GM12878 (cell line): ENCODE measurements around the gene FIBCD1. TPM values are rescaled to one million over a fixed set of nuclear protein-coding genes. Genes with fewer than 3 reads are reported as not detected.

ENCODE experiments used
- CEBPB ChIP-seq, 2 experiments: fragments of 150-350 bp in 1 of 2; IDR thresholded peaks; 2 replicates each; pipeline ENCODE4 v1.6.1; 2012 to 2014; ENCODE audit warnings: low read depth in 2 of 2, low read length in 2 of 2, borderline replicate concordance in 1 of 2, inconsistent platforms in 1 of 2
- KAT2A ChIP-seq: conservative IDR thresholded peaks from 2 replicates; pipeline ENCODE4 v1.6.1; 2011; ENCODE audit warnings: low read depth, low read length; ENCODE audit not compliant: control insufficient read depth
- NRF1 ChIP-seq: conservative IDR thresholded peaks from 2 replicates; pipeline ENCODE4 v1.6.1; 2011; ENCODE audit warnings: mild to moderate bottlenecking, low read depth, low read length, improper control_type of control experiment
- polyA plus RNA-seq, 11 experiments: library from polyadenylated mRNA; depleted of rRNA in 4 of 11; unstranded in 6 of 11; stranded (reverse) in 5 of 11; fragments of >200 nt; fragmentation: Nextera tagmentation in 4 of 11; fragmentation: Illumina TruSeq in 1 of 11; extraction: Ambion mirVana in 4 of 11; extraction: Trizol in 1 of 11; gene quantifications; 1 replicate in 1 of 11; 2 replicates in 10 of 11; pipeline versions ENCODE4 v1.2.1 to v1.2.3, GENCODE V29; 2011 to 2016; ENCODE audit warnings: inconsistent platforms in 2 of 11, missing spikeins in 2 of 11, low read depth in 1 of 11
- total RNA-seq, 4 experiments: library from RNA; depleted of rRNA in 3 of 4; stranded (reverse); fragments of >200 nt in 3 of 4; fragmentation: Illumina TruSeq in 1 of 4; extraction: Trizol in 1 of 4; gene quantifications; 2 replicates each; pipeline versions ENCODE4 v1.2.1 to v1.2.3, GENCODE V29; 2013 to 2021

FIBCD1 gene
- total and polyA plus RNA-seq, 10 of the 15 experiments (the other 5 are each of a cell fraction or from before 2014, with no cell fraction given) = 0.04 to 0.95 (median 0.25) TPM; not detected in 6

- TF ChIP-seq KAT2A = no peak
- no peak for TF ChIP-seq NRF1
- TF ChIP-seq CEBPB (IDR thresholded peaks at IDR 0.05; ENCODE audit: borderline replicate concordance in 1 of 2, low read depth in 2 of 2, low read length in 2 of 2) = no peak
These were observed 86.2 kb downstream of the FIBCD1 start (continued) for GRCh38 chr9:130852801-130853200.

Other genes starting within 250 kb of the FIBCD1 start
- gene EXOSC2, start 245.5 kb downstream of the FIBCD1 start, total RNA-seq (2014; rRNA removed) = 39.3 and 42.9 TPM in 2 replicates
- 51.7 and 55.0 TPM in 2 replicates for gene EXOSC2, start 245.5 kb downstream of the FIBCD1 start, total RNA-seq (2014; rRNA removed; fragmentation: Illumina TruSeq; extraction: Trizol)
- 45.6 and 53.2 TPM in 2 replicates for gene EXOSC2, start 245.5 kb downstream of the FIBCD1 start, total RNA-seq (2021)
- gene EXOSC2, start 245.5 kb downstream of the FIBCD1 start, polyA plus RNA-seq (2011; rRNA removed) = 47.3 and 54.1 TPM in 2 replicates
- 52.0 and 64.1 TPM in 2 replicates for gene EXOSC2, start 245.5 kb downstream of the FIBCD1 start, polyA plus RNA-seq (2014; fragmentation: Illumina TruSeq; extraction: Trizol)
- 10 to 100 TPM; 26.3 to 48.8 TPM for gene EXOSC2, start 245.5 kb downstream of the FIBCD1 start, polyA plus RNA-seq (2014; fragmentation: Nextera tagmentation; extraction: Ambion mirVana)
- gene EXOSC2, start 245.5 kb downstream of the FIBCD1 start, polyA plus RNA-seq (2014; rRNA removed) = 41.6 and 42.6 TPM in 2 replicates
- 10 to 100 TPM; 46.6 to 51.7 TPM for gene EXOSC2, start 245.5 kb downstream of the FIBCD1 start, polyA plus RNA-seq (2016; fragmentation: Nextera tagmentation; extraction: Ambion mirVana)
- gene ABL1, start 104.0 kb downstream of the FIBCD1 start, total RNA-seq (2014; rRNA removed) = 15.9 and 16.8 TPM in 2 replicates
- 11.4 and 13.4 TPM in 2 replicates for gene ABL1, start 104.0 kb downstream of the FIBCD1 start, total RNA-seq (2014; rRNA removed; fragmentation: Illumina TruSeq; extraction: Trizol)
- 49.5 and 51.5 TPM in 2 replicates for gene ABL1, start 104.0 kb downstream of the FIBCD1 start, total RNA-seq (2021)
- 8.8 and 13.2 TPM in 2 replicates for gene ABL1, start 104.0 kb downstream of the FIBCD1 start, polyA plus RNA-seq (2011; rRNA removed)
- 18.4 and 23.4 TPM in 2 replicates for gene ABL1, start 104.0 kb downstream of the FIBCD1 start, polyA plus RNA-seq (2014; fragmentation: Illumina TruSeq; extraction: Trizol)
- gene ABL1, start 104.0 kb downstream of the FIBCD1 start, polyA plus RNA-seq (2014; fragmentation: Nextera tagmentation; extraction: Ambion mirVana) = 1 to 10 TPM in 1 of 2 experiments, under 1 TPM in 1; 0.79 to 1.6 TPM
- 36.3 and 36.7 TPM in 2 replicates for gene ABL1, start 104.0 kb downstream of the FIBCD1 start, polyA plus RNA-seq (2014; rRNA removed)
- 10 to 100 TPM; 15.9 to 18.4 TPM for gene ABL1, start 104.0 kb downstream of the FIBCD1 start, polyA plus RNA-seq (2016; fragmentation: Nextera tagmentation; extraction: Ambion mirVana)
- not detected in 2 replicates for gene QRFP, start 42.4 kb downstream of the FIBCD1 start, total RNA-seq (2014; rRNA removed)
- not detected in 2 replicates for gene QRFP, start 42.4 kb downstream of the FIBCD1 start, total RNA-seq (2014; rRNA removed; fragmentation: Illumina TruSeq; extraction: Trizol)
- not detected in 2 replicates for gene QRFP, start 42.4 kb downstream of the FIBCD1 start, total RNA-seq (2021)
- gene QRFP, start 42.4 kb downstream of the FIBCD1 start, polyA plus RNA-seq (2011; rRNA removed) = not detected in 2 replicates
- not detected in 2 replicates for gene QRFP, start 42.4 kb downstream of the FIBCD1 start, polyA plus RNA-seq (2014; fragmentation: Illumina TruSeq; extraction: Trizol)
- not detected for gene QRFP, start 42.4 kb downstream of the FIBCD1 start, polyA plus RNA-seq (2014; fragmentation: Nextera tagmentation; extraction: Ambion mirVana)
- not detected in 2 replicates for gene QRFP, start 42.4 kb downstream of the FIBCD1 start, polyA plus RNA-seq (2014; rRNA removed)
- not detected for gene QRFP, start 42.4 kb downstream of the FIBCD1 start, polyA plus RNA-seq (2016; fragmentation: Nextera tagmentation; extraction: Ambion mirVana)
- under 0.01 TPM in 1 of 2 replicates, not detected in the other for gene LAMC3, start 69.9 kb upstream of the FIBCD1 start, total RNA-seq (2014; rRNA removed)
- gene LAMC3, start 69.9 kb upstream of the FIBCD1 start, total RNA-seq (2014; rRNA removed; fragmentation: Illumina TruSeq; extraction: Trizol) = not detected in 2 replicates
- gene LAMC3, start 69.9 kb upstream of the FIBCD1 start, total RNA-seq (2021) = 0.08 TPM in 1 of 2 replicates, not detected in the other
- gene LAMC3, start 69.9 kb upstream of the FIBCD1 start, polyA plus RNA-seq (2011; rRNA removed) = not detected in 2 replicates
- not detected in 2 replicates for gene LAMC3, start 69.9 kb upstream of the FIBCD1 start, polyA plus RNA-seq (2014; fragmentation: Illumina TruSeq; extraction: Trizol)
- not detected for gene LAMC3, start 69.9 kb upstream of the FIBCD1 start, polyA plus RNA-seq (2014; fragmentation: Nextera tagmentation; extraction: Ambion mirVana)
- not detected in 2 replicates for gene LAMC3, start 69.9 kb upstream of the FIBCD1 start, polyA plus RNA-seq (2014; rRNA removed)
- gene LAMC3, start 69.9 kb upstream of the FIBCD1 start, polyA plus RNA-seq (2016; fragmentation: Nextera tagmentation; extraction: Ambion mirVana) = not detected
- gene AIF1L, start 157.3 kb upstream of the FIBCD1 start, total RNA-seq (2014; rRNA removed) = not detected in 2 replicates
- gene AIF1L, start 157.3 kb upstream of the FIBCD1 start, total RNA-seq (2014; rRNA removed; fragmentation: Illumina TruSeq; extraction: Trizol) = not detected in 2 replicates
- 0.15 TPM in 1 of 2 replicates, not detected in the other for gene AIF1L, start 157.3 kb upstream of the FIBCD1 start, total RNA-seq (2021)
- gene AIF1L, start 157.3 kb upstream of the FIBCD1 start, polyA plus RNA-seq (2011; rRNA removed) = 0.07 TPM in 1 of 2 replicates, not detected in the other
- not detected in 2 replicates for gene AIF1L, start 157.3 kb upstream of the FIBCD1 start, polyA plus RNA-seq (2014; fragmentation: Illumina TruSeq; extraction: Trizol)
- gene AIF1L, start 157.3 kb upstream of the FIBCD1 start, polyA plus RNA-seq (2014; fragmentation: Nextera tagmentation; extraction: Ambion mirVana) = not detected
- not detected in 2 replicates for gene AIF1L, start 157.3 kb upstream of the FIBCD1 start, polyA plus RNA-seq (2014; rRNA removed)
- under 1 TPM in 1 of 2 experiments, not detected in 1; 0.08 TPM for gene AIF1L, start 157.3 kb upstream of the FIBCD1 start, polyA plus RNA-seq (2016; fragmentation: Nextera tagmentation; extraction: Ambion mirVana)
- 11.0 and 16.7 TPM in 2 replicates for gene NUP214, start 186.3 kb upstream of the FIBCD1 start, total RNA-seq (2014; rRNA removed)
- 16.2 and 18.6 TPM in 2 replicates for gene NUP214, start 186.3 kb upstream of the FIBCD1 start, total RNA-seq (2014; rRNA removed; fragmentation: Illumina TruSeq; extraction: Trizol)
- 53.8 and 54.3 TPM in 2 replicates for gene NUP214, start 186.3 kb upstream of the FIBCD1 start, total RNA-seq (2021)
- gene NUP214, start 186.3 kb upstream of the FIBCD1 start, polyA plus RNA-seq (2011; rRNA removed) = 6.5 and 11.7 TPM in 2 replicates
- gene NUP214, start 186.3 kb upstream of the FIBCD1 start, polyA plus RNA-seq (2014; fragmentation: Illumina TruSeq; extraction: Trizol) = 30.8 and 40.0 TPM in 2 replicates
- gene NUP214, start 186.3 kb upstream of the FIBCD1 start, polyA plus RNA-seq (2014; fragmentation: Nextera tagmentation; extraction: Ambion mirVana) = 10 to 100 TPM; 16.9 to 18.3 TPM
- 15.8 and 18.5 TPM in 2 replicates for gene NUP214, start 186.3 kb upstream of the FIBCD1 start, polyA plus RNA-seq (2014; rRNA removed)
- gene NUP214, start 186.3 kb upstream of the FIBCD1 start, polyA plus RNA-seq (2016; fragmentation: Nextera tagmentation; extraction: Ambion mirVana) = 10 to 100 TPM; 27.2 to 34.5 TPM